GM19468 (cell line): ENCODE measurements around the gene REM2.
A peak's percentile ranks its signal among the peaks of the same experiment; 100 is the strongest.
"Not testable (repeated sequence)": the region's sequence is repeated elsewhere in the genome, so short reads cannot be mapped to it uniquely, and the experiment has no call there.

Source experiments
- ATAC-seq: cut with Tn5 transposase; IDR thresholded peaks from one replicate; pipeline ENCODE4 v1.9.1; 2021; ENCODE audit warnings: mild to moderate bottlenecking, moderate library complexity, moderate number of reproducible peaks; ENCODE audit not compliant: unreplicated experiment; ENCODE audit errors: extremely low read depth

The REM2 gene

GRCh38 chr14:22892488-22892887, 9.5 kb downstream of the REM2 start:
- no peak for ATAC-seq

GRCh38 chr14:22893706-22894105, 10.7 kb downstream of the REM2 start:
- ATAC-seq = no peak

GRCh38 chr14:22895402-22895801, 12.4 kb downstream of the REM2 start:
- no peak for ATAC-seq

GRCh38 chr14:22896356-22896755, 13.3 kb downstream of the REM2 start:
- no peak for ATAC-seq

- no peak for ATAC-seq
Measured at GRCh38 chr14:22896760-22897159, 13.7 kb downstream of the REM2 start.

- no peak for ATAC-seq
Measured at GRCh38 chr14:22897357-22897756, 14.3 kb downstream of the REM2 start.

GRCh38 chr14:22898302-22899090, 15.5 kb downstream of the REM2 start:
- ATAC-seq = no peak

GRCh38 chr14:22900081-22900799, 17.2 kb downstream of the REM2 start:
- no peak for ATAC-seq

- no peak for ATAC-seq
Measured at GRCh38 chr14:22901799-22902198, 18.8 kb downstream of the REM2 start.

GRCh38 chr14:22903742-22904087, 20.7 kb downstream of the REM2 start:
- no peak for ATAC-seq

GRCh38 chr14:22905627-22906026, 22.6 kb downstream of the REM2 start:
- ATAC-seq = no peak

- no peak for ATAC-seq
Measured at GRCh38 chr14:22906073-22906472, 23.1 kb downstream of the REM2 start.

GRCh38 chr14:22907429-22907828, 24.4 kb downstream of the REM2 start:
- ATAC-seq = no peak

- ATAC-seq = no peak
Measured at GRCh38 chr14:22908601-22909000, 25.6 kb downstream of the REM2 start.

- ATAC-seq = no peak
Measured at GRCh38 chr14:22910916-22911315, 27.9 kb downstream of the REM2 start.

- not testable (repeated sequence) for ATAC-seq
Measured at GRCh38 chr14:22914836-22915235, 31.8 kb downstream of the REM2 start.

- ATAC-seq = no peak
Measured at GRCh38 chr14:22915886-22916521, 33.0 kb downstream of the REM2 start.

GRCh38 chr14:22918804-22919600, 36.0 kb downstream of the REM2 start, which contains the start of gene RBM23:
RBM23 (minus strand) TSS chr14:22919149.
- peak; percentile 88 for ATAC-seq

GRCh38 chr14:22919601-22919921, 36.5 kb downstream of the REM2 start:
- ATAC-seq = no peak

- ATAC-seq = no peak
Measured at GRCh38 chr14:22920697-22921096, 37.7 kb downstream of the REM2 start.

GRCh38 chr14:22922294-22922693, 39.3 kb downstream of the REM2 start:
- ATAC-seq = no peak
